ENCODE measurements around the gene XPO5.

The XPO5 gene

GRCh38 chr6:43494766-43495165, 81.1 kb downstream of the XPO5 start:
- DNase-seq, result no peak

DNA sequence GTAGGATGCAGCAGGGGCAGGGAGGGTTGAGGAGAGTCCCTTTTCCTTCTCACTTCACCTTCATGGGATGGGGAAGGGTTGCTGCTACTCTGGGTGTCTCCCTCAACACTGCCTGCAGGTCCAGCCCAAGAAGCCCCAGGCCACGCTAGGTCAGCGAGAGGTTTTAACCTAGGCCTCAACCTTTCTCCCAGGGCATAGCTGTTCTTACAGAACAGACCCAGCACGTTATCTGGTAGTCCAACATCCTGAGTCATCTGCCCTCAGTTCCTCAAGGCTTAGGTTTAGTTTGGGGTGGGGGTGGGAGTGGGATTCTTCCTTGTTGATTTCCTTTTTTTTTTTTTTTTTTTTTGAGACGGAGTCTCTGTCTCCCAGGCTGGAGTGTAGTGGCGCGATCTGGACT, 81.5 kb downstream of the XPO5 start:
- DNase-seq, result no peak

- no peak for DNase-seq
Measured at GRCh38 chr6:43493833-43494232, 82.0 kb downstream of the XPO5 start.

DNA sequence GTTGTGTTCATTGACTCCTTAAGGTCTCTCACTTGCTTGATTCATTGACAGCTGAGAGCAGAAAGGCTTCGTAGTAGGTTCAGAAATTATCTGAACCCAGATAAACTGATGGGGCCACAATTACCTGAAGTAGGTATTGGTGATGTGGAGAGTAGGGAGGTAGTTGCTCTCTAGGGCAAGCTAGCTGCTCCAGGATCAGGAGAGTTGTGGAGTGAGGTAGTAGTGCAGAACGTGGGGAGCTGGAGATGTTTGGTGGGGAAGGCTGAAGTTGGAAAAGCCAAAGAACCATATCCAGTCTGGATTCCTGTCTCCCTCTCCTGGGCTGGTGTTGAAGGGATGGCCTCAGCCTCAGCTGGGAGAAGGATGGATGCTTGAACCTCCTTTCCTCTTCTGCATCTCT, 82.6 kb downstream of the XPO5 start:
- no peak for DNase-seq

- DNase-seq, result peak; percentile 10
Measured at GRCh38 chr6:43492673-43493072, 83.2 kb downstream of the XPO5 start.

DNA sequence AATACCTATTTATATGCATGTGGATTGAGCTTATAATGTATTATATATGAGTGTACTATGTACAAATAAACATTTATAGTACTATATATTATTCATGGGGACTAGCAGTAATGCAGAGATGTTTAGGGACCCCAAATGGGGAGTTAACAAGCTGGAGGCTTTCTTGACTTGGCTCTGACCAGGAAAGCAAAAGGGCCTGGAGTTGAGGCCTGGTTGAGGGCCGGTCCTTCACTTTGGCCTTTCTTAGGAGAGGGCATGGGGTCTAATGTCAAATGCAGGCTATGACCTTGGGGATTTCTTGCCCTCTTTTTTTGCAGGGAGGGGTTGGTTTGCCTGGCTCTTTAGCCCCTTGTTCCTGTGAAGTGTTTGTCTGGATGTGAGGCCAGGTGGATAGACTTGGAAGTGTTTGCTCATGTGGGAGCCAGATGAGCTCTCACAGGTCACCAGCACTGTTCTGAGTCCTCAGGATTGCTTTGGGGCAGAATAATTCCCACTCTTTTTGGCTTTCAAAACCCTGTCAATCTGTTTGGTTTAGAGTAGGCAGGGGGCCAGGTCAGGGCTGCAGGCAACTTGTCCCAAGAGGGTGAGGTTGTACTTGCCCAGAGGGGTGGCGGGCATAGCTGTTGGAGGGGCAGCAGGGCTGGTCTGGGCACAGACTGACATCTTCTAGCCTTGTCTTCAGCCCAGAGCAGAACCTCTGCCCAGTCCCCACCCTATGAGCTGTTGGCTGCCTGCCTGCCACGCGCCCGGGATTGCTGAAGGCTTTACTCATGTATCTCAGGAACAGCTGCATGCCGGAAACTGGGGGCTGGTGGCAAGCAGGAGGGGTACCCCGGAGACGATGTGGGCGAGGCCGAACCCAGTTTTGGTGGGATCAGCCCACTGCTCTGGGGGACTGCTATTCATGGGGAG, 83.8 kb downstream of the XPO5 start:
- peak; percentile 74 for DNase-seq

- DNase-seq, result no peak
Measured at GRCh38 chr6:43490523-43490939, 85.3 kb downstream of the XPO5 start.

DNA sequence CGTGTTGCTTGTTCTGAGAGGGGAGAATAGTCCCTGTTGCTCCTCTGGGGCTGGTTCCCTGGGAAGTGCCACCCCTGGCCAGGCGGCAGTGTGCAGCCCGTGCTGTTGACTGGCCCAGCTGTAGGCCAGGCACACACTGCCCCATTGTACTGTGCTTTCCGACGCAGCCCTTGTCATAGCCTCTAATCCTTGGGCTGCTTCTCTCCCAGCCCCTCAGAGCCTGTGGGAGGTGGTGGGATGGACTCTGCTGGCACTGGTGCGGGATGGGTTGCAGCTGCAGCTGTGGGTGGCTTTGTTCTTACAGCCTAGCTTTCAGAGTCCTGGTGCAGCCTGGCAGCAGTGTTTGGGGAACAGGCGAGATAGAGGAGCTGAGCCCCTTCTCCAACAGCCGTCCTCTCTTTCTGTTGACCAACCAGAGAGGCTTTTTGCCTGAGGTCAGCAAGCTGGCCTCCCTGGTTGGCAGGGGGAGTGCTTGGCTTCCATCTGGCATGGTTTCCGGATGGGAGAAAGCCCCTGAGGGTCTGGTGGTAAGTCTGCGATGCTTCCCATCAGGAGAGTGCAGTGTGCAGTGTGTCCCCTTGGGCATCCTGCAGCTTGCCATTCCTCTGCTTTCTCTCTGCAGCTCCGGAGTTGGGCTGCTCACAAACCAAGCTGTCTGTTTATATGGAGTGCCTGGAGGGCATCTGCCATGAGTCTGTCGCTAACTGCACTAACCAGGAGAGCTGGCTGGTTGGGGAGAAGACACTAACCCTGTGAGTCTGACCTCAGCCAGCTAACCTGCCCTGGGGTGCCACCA, 86.4 kb downstream of the XPO5 start:
- no peak for DNase-seq

DNA sequence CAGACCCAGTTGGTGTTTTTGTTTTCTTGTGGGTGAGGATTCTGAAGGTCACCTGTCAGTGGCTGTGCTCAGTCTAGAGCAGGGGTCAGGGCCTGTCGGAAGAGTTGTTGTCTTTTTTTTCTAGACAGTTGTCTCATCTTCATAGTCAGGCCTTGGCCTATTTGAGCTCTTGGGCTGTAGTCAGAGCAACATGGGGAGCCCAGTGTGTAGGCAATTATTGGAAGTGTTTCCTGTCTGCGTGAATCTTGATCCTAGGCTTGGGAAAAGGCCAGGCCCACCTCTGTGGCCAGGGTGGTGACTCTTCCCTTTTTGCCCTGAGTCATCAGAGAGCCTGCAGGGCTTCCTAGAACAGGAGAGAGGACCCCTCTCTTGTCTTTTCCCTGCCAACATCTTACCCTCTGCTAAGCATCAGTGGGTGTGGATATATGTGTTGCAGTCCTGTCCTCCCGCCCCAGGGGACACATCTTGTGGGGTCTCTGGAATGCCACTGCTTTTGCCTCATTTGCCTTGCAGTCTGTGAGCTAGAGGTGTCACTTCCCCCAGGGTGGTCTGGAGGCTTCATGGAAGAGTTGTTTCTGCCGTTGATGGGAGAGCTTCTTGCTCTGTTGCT, 87.1 kb downstream of the XPO5 start:
- DNase-seq, result peak; percentile 43

DNA sequence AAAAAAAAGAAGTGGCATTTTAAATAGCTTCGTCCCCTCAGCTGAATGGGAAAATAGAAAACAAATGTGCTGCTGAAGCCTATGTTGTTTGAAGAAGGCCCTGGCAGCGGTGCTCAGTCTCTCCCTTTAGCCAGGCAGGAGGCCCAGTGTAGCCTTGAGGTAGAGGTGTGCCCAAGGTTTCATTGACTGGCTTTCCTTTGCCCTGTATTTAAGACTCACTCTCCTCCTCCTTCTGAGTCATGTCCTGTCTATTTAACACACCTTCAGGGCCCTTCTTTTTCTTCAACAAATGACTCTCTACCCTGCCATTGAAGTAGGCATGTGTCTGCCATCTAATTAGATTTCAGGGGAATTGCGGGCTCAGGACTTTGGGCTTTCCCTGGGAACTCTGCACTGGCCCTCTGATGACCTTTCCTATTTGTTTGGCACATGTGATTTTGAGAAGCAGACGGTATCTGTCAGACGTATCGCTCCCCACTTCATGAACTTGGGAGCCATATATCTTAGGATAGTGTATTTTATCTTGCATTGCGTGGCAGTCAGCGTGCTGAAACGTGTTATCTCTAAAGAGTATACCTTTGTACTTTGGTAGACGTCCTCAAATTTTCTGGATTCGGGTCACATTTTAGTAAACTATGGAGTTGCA, 94.1 kb downstream of the XPO5 start:
- DNase-seq, result no peak

DNA sequence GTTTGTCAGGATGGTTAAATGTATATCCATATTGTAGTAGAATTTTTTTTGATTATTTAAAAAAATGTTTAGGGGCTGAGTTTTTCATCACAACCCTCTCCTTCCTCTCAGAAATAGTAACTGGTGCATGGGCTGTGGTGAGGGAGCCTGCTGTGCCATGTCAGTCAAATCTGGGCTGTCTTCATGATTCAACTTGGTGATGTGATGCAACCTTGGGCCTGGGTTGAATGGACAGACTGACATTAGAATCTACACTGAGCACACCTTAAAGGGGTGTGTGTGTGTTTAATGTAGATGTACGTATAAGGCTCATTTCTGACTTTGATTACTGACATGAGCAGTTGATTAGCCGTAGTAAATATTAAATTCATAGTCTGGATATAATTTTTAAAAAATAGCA, 94.8 kb downstream of the XPO5 start:
- DNase-seq, result peak; percentile 14

GRCh38 chr6:43478008-43478372, 97.8 kb downstream of the XPO5 start:
- DNase-seq, result no peak

DNA sequence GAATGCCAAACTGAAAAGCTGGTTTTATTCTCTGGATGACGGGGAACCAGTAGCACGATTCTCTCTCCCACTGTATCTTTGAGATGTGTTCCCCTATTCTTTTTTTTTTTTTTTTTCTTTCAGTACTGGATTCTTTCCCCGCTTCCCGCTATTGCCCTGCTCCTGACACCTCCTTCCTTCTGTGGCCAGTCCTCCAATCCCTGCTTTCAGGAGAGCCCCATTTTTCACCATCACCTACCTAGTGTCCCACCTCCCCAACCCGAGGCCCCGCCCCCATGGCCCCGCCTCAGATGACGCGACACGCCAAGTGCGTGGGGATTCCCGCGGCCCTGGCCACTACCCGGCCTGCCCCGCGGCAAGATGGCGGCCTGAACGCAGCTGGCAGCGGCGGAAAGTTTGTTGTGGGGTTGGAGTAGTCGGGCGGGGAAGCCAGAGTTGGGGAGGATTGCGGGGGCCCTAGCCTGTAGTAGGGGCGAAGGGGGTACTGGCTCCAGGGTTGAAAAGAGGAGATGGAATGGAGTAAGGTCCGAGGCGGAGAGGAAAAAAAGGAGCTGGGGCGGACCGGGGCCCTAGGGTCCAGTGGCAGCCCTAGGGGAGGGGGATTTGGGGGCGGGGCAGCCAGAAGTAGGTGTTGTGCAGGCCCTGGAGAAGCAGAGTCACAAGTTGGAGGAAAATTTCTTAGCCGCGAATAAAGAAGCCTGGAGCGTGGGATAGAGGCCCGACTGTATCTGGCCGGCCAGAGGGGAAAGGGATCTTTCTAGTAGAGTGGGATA, 98.4 kb downstream of the XPO5 start, which contains the start of gene TJAP1:
TSS of gene TJAP1 (plus strand) at position 336 of the 773 bp plus-strand sequence. CDS start 21,432 bp downstream, outside the sequence.
- peak; percentile 87 for DNase-seq

- DNase-seq, result no peak
Measured at GRCh38 chr6:43476746-43477145, 99.1 kb downstream of the XPO5 start.

- DNase-seq, result no peak
Measured at GRCh38 chr6:43475516-43475915, 100.3 kb downstream of the XPO5 start.

GRCh38 chr6:43472515-43472914, 103.3 kb downstream of the XPO5 start:
- DNase-seq, result no peak
